ENCODE measurements around the gene CRNKL1.

DNA sequence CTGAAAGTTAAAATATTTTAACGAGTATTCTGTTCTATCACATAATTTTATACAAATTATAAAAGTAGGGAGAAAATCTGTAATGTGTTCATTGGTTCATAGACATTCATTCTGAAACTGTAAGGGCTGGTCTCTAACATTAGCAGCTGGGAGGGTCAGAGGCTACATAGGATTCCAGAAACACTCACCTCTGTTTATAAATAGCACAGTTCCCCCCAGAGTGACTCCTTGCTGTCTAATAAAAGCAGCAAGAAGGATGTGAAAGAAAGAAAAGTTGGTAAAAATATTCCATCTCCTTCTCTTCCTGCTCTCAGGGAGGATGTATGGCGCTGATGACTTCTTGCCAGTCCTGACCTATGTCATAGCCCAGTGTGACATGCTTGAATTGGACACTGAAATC is 60.4 kb downstream of the CRNKL1 start:
- TF ChIP-seq, protein P1, sequence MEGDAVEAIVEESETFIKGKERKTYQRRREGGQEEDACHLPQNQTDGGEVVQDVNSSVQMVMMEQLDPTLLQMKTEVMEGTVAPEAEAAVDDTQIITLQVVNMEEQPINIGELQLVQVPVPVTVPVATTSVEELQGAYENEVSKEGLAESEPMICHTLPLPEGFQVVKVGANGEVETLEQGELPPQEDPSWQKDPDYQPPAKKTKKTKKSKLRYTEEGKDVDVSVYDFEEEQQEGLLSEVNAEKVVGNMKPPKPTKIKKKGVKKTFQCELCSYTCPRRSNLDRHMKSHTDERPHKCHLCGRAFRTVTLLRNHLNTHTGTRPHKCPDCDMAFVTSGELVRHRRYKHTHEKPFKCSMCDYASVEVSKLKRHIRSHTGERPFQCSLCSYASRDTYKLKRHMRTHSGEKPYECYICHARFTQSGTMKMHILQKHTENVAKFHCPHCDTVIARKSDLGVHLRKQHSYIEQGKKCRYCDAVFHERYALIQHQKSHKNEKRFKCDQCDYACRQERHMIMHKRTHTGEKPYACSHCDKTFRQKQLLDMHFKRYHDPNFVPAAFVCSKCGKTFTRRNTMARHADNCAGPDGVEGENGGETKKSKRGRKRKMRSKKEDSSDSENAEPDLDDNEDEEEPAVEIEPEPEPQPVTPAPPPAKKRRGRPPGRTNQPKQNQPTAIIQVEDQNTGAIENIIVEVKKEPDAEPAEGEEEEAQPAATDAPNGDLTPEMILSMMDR (IDR thresholded peaks at IDR 0.05; ENCODE audit: low read length), result no peak
- no peak for TF ChIP-seq EZH2 (IDR thresholded peaks at IDR 0.05; ENCODE audit: borderline replicate concordance, low read length)

Measured in OCI-LY1 (cell line).